ENCODE results near the gene PIPOX. TPM values are rescaled to one million over a fixed set of nuclear protein-coding genes. Genes with fewer than 3 reads are reported as not detected.

PIPOX gene
- total and polyA plus RNA-seq, 2 of the 13 experiments (the other 11 are each of a cell fraction or from before 2014, with no cell fraction given) = 87.3 to 154 TPM

GRCh38 chr17:29062215-29062614, 19.3 kb downstream of the PIPOX start:
- no peak for FAIRE-seq
- H3K79me2 ChIP-seq (ENCODE audit: insufficient read depth, low read length) = no peaks in the 10 kb centered on the region
- H3K36me3 ChIP-seq (replicated peaks in 1 of 2; ENCODE audit: control insufficient read depth in 1 of 2, insufficient read depth in 2 of 2, low read length in 2 of 2) = no peaks in the 10 kb centered on the region; a peak in 1 of 5 replicates
- in situ Hi-C loops (cut with HindIII; ENCODE audit: extremely low pct_ligation_motif_present, low pct_unique_long_range_greater_than_20kb) (no loop called here), intact Hi-C loops (cut with micrococcal nuclease; ENCODE audit: unreplicated experiment) (no loop called here)
- WGBS (ENCODE audit: low lambda C conversion rate) = 70% methylated on average over 7 of the region's 9 CpGs
- no peaks in the 10 kb centered on the region for H4K20me1 ChIP-seq (ENCODE audit: insufficient read depth, low read length)
- DNase-seq (ENCODE audit: low spot score) = no peak
- no peak for ATAC-seq
- TF ChIP-seq SRF (IDR thresholded peaks at IDR 0.05; ENCODE audit: low read depth, low read length) (no peak), ATF7-NPFF (CRISPR knock-in tag; IDR thresholded peaks at IDR 0.05; ENCODE audit: low read depth) (no peak)
- no peaks in the 10 kb centered on the region for H3K4me1 ChIP-seq (ENCODE audit: insufficient read depth, low read length)
- H3K27me3 ChIP-seq (ENCODE audit: control insufficient read depth in 1 of 2, insufficient read depth in 2 of 2, low read length in 2 of 2) = no peaks in the 10 kb centered on the region
- POLR2A ChIA-PET = no interaction called here
- H3K4me2 ChIP-seq (ENCODE audit: low read depth, low read length) = no peak overlapping the region
- no peaks in the 10 kb centered on the region for H3K9me3 ChIP-seq (ENCODE audit: low read length)
- H3K27ac ChIP-seq (ENCODE audit: extremely low read length, insufficient read depth, low read length) = no peak overlapping the region
- no TSS peak for BruUV-seq (replicated peaks)
- no peak overlapping the region for H2AFZ ChIP-seq (ENCODE audit: low read length)
- CTCF ChIA-PET (ENCODE audit: low intra/inter-chr PET ratio, low total read pairs) = no interaction called here
- H3K9ac ChIP-seq (ENCODE audit: insufficient read depth, low read depth, low read length) = no peak overlapping the region
- H3K4me3 ChIP-seq (replicated peaks in 1 of 3; ENCODE audit: insufficient read depth in 1 of 3, low read depth in 2 of 3, low read length in 3 of 3) = no peak overlapping the region

GRCh38 chr17:29063992-29064391, 21.1 kb downstream of the PIPOX start:
- DNase-seq (ENCODE audit: low spot score) (no peak), ATAC-seq (no peak), FAIRE-seq (no peak)
- CTCF ChIA-PET (ENCODE audit: low intra/inter-chr PET ratio, low total read pairs) = no interaction called here
- 89% methylated on average over 7 of the region's 7 CpGs for WGBS (ENCODE audit: low lambda C conversion rate)
- H4K20me1 ChIP-seq (ENCODE audit: insufficient read depth, low read length) = no peaks in the 10 kb centered on the region
- no peak for TF ChIP-seq SP1 (IDR thresholded peaks at IDR 0.05)
- TF ChIP-seq SP1 (CRISPR knock-in tag; IDR thresholded peaks at IDR 0.05) = no peak
- no peak for TF ChIP-seq CREBL2 (CRISPR knock-in tag; IDR thresholded peaks at IDR 0.05; ENCODE audit: borderline replicate concordance)
- no peaks in the 10 kb centered on the region for H3K4me1 ChIP-seq (ENCODE audit: insufficient read depth, low read length)
- no peak overlapping the region for H3K9ac ChIP-seq (ENCODE audit: insufficient read depth, low read depth, low read length)
- intact Hi-C loops (cut with micrococcal nuclease; ENCODE audit: unreplicated experiment) = no loop called here
- POLR2A ChIA-PET = no interaction called here
- no peaks in the 10 kb centered on the region for H3K79me2 ChIP-seq (ENCODE audit: insufficient read depth, low read length)
- no peak overlapping the region for H2AFZ ChIP-seq (ENCODE audit: low read length)
- no peak overlapping the region for H3K27ac ChIP-seq (ENCODE audit: extremely low read length, insufficient read depth, low read length)
- H3K36me3 ChIP-seq (replicated peaks in 1 of 2; ENCODE audit: control insufficient read depth in 1 of 2, insufficient read depth in 2 of 2, low read length in 2 of 2) = no peaks in the 10 kb centered on the region
- BruUV-seq (replicated peaks) = no TSS peak
- H3K9me3 ChIP-seq (ENCODE audit: low read length) = no peaks in the 10 kb centered on the region
- no peak overlapping the region for H3K4me2 ChIP-seq (ENCODE audit: low read depth, low read length)
- no peaks in the 10 kb centered on the region for H3K27me3 ChIP-seq (ENCODE audit: control insufficient read depth in 1 of 2, insufficient read depth in 2 of 2, low read length in 2 of 2)
- H3K4me3 ChIP-seq (replicated peaks in 1 of 3; ENCODE audit: insufficient read depth in 1 of 3, low read depth in 2 of 3, low read length in 3 of 3) = no peak overlapping the region
- in situ Hi-C loops (cut with HindIII; ENCODE audit: extremely low pct_ligation_motif_present, low pct_unique_long_range_greater_than_20kb) = no loop called here
